ENCODE measurements around the gene DNAH2. TPM values are rescaled to one million over a fixed set of nuclear protein-coding genes. Genes with fewer than 3 reads are reported as not detected.

The DNAH2 gene
- total RNA-seq, 1 experiment from 2014 or later: 0.13 TPM

DNA sequence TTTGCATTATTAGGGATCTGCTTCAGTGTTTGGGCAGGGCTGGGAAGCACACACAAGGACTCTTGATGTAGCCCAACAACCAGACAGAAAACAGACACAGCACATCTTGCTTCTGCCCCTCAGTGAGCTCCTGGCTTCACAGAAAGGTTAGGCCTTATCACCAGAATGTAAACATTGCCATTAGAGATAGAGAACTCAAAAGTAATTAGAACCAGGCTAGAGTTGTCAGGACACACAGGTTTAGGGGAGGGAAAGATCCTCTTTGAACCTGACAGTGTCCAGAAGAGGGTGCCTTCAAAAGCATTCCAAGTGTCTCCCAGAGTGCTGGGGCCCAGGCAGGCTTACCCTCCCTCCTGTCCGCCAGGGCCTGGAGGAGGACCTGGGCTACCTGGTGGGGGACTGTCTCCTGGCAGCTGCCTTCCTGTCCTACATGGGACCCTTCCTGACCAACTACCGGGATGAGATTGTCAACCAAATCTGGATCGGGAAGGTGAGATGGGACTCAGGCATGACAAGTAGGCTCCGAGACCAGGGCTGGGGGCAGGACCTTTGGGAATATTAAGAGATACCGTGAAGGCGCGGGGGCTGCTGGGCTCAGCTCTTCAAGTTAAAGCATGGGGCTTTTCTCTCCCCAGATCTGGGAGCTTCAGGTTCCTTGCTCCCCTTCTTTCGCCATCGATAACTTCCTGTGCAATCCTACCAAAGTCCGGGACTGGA is 99.5 kb downstream of the DNAH2 start:
- intact Hi-C loops (cut with micrococcal nuclease; ENCODE audit: unreplicated experiment): no loop called here
- no TSS peak for BruUV-seq (replicated peaks)
- POLR2A ChIA-PET: no interaction called here

DNA sequence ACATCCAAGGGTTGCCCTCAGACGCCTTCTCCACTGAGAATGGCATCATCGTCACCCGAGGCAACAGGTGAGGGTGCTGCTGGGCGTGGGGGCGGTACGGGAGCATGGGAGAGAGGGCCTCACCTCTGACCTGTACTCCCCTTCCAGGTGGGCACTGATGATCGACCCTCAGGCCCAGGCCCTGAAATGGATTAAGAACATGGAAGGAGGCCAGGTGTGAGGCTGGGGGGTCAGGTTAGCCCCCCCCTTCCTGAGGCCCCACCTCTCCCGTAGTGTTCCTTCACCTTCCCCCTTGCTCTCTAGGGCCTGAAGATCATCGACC is 100.1 kb downstream of the DNAH2 start:
- no TSS peak for BruUV-seq (replicated peaks)
- no peaks in the 10 kb centered on the region for H3K27me3 ChIP-seq (ENCODE audit: control insufficient read depth, insufficient read depth, low read length)
- H3K27ac ChIP-seq (ENCODE audit: low read length): no peak overlapping the region
- H3K4me3 ChIP-seq (ENCODE audit: low read depth in 2 of 2, low read length in 2 of 2): no peak overlapping the region
- no peak for DNase-seq (ENCODE audit: low read depth, low spot score)
- no peak for ATAC-seq
- intact Hi-C loops (cut with micrococcal nuclease; ENCODE audit: unreplicated experiment) (no loop called here), in situ Hi-C loops (cut with HindIII; ENCODE audit: low pct_unique_long_range_greater_than_20kb, low sequenced_read_pairs) (no loop called here)
- H3K9me3 ChIP-seq (ENCODE audit: control insufficient read depth, insufficient read depth, low read depth, low read length): no peaks in the 10 kb centered on the region
- POLR2A ChIA-PET: no interaction called here
- H3K4me1 ChIP-seq (ENCODE audit: control insufficient read depth, insufficient read depth, low read length): no peaks in the 10 kb centered on the region
- CTCF ChIA-PET: no interaction called here
- TF ChIP-seq, protein P1, sequence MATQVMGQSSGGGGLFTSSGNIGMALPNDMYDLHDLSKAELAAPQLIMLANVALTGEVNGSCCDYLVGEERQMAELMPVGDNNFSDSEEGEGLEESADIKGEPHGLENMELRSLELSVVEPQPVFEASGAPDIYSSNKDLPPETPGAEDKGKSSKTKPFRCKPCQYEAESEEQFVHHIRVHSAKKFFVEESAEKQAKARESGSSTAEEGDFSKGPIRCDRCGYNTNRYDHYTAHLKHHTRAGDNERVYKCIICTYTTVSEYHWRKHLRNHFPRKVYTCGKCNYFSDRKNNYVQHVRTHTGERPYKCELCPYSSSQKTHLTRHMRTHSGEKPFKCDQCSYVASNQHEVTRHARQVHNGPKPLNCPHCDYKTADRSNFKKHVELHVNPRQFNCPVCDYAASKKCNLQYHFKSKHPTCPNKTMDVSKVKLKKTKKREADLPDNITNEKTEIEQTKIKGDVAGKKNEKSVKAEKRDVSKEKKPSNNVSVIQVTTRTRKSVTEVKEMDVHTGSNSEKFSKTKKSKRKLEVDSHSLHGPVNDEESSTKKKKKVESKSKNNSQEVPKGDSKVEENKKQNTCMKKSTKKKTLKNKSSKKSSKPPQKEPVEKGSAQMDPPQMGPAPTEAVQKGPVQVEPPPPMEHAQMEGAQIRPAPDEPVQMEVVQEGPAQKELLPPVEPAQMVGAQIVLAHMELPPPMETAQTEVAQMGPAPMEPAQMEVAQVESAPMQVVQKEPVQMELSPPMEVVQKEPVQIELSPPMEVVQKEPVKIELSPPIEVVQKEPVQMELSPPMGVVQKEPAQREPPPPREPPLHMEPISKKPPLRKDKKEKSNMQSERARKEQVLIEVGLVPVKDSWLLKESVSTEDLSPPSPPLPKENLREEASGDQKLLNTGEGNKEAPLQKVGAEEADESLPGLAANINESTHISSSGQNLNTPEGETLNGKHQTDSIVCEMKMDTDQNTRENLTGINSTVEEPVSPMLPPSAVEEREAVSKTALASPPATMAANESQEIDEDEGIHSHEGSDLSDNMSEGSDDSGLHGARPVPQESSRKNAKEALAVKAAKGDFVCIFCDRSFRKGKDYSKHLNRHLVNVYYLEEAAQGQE (IDR thresholded peaks at IDR 0.05; ENCODE audit: insufficient read depth in 1 of 2, low read depth in 2 of 2, low read length in 1 of 2): no peak
- TF ChIP-seq POLR2AphosphoS5 (IDR thresholded peaks at IDR 0.05; ENCODE audit: low read depth, low read length) (no peak), TCF7L2 (IDR thresholded peaks at IDR 0.05; ENCODE audit: low read depth, low read length) (no peak), SIN3A (IDR thresholded peaks at IDR 0.05; ENCODE audit: borderline replicate concordance, insufficient read depth, low read depth, low read length) (no peak)
- TF ChIP-seq, protein P2, sequence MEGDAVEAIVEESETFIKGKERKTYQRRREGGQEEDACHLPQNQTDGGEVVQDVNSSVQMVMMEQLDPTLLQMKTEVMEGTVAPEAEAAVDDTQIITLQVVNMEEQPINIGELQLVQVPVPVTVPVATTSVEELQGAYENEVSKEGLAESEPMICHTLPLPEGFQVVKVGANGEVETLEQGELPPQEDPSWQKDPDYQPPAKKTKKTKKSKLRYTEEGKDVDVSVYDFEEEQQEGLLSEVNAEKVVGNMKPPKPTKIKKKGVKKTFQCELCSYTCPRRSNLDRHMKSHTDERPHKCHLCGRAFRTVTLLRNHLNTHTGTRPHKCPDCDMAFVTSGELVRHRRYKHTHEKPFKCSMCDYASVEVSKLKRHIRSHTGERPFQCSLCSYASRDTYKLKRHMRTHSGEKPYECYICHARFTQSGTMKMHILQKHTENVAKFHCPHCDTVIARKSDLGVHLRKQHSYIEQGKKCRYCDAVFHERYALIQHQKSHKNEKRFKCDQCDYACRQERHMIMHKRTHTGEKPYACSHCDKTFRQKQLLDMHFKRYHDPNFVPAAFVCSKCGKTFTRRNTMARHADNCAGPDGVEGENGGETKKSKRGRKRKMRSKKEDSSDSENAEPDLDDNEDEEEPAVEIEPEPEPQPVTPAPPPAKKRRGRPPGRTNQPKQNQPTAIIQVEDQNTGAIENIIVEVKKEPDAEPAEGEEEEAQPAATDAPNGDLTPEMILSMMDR (IDR thresholded peaks at IDR 0.05): no peak
- no peaks in the 10 kb centered on the region for H3K36me3 ChIP-seq (ENCODE audit: control insufficient read depth, insufficient read depth, low read length)

More for the DNA sequence above, 99.5 kb downstream of the DNAH2 start:
- DNase-seq (ENCODE audit: low read depth, low spot score) (no peak), ATAC-seq (no peak)
- no peak overlapping the region for H3K4me3 ChIP-seq (ENCODE audit: low read depth in 2 of 2, low read length in 2 of 2)
- no peak for TF ChIP-seq TCF7L2 (IDR thresholded peaks at IDR 0.05; ENCODE audit: low read depth, low read length)
- TF ChIP-seq POLR2AphosphoS5 (IDR thresholded peaks at IDR 0.05; ENCODE audit: low read depth, low read length): no peak
- TF ChIP-seq, protein P1 (IDR thresholded peaks at IDR 0.05; ENCODE audit: insufficient read depth in 1 of 2, low read depth in 2 of 2, low read length in 1 of 2): no peak
- TF ChIP-seq SIN3A (IDR thresholded peaks at IDR 0.05; ENCODE audit: borderline replicate concordance, insufficient read depth, low read depth, low read length): no peak
- TF ChIP-seq, protein P2 (IDR thresholded peaks at IDR 0.05): no peak
- in situ Hi-C loops (cut with HindIII; ENCODE audit: low pct_unique_long_range_greater_than_20kb, low sequenced_read_pairs): no loop called here
- no peaks in the 10 kb centered on the region for H3K4me1 ChIP-seq (ENCODE audit: control insufficient read depth, insufficient read depth, low read length)
- no peak overlapping the region for H3K27ac ChIP-seq (ENCODE audit: low read length)
- no peaks in the 10 kb centered on the region for H3K36me3 ChIP-seq (ENCODE audit: control insufficient read depth, insufficient read depth, low read length)
- no peaks in the 10 kb centered on the region for H3K9me3 ChIP-seq (ENCODE audit: control insufficient read depth, insufficient read depth, low read depth, low read length)
- H3K27me3 ChIP-seq (ENCODE audit: control insufficient read depth, insufficient read depth, low read length): no peaks in the 10 kb centered on the region
- CTCF ChIA-PET: no interaction called here
